Measurements from ENCODE around the gene PBX4.

DNA sequence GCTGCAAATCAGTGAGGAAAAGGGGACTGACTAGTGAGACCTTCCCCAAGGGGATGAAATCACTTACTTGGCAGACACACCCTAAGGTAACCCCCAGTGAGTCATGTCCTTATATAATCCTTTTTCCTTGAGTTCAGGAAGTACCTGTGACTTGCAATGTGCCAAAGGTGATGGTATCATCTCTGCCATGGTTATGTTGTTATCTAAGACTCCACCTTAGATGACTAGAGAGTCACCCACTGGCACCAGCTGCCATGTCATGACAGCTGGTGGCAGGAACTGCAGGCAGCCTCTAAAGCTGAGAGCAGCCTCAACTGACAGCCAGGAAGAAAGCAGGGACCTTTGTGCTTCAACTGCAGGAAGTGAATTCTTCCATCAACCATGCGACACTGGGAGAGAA, 12.5 kb downstream of the PBX4 start:
- TF ChIP-seq POLR2A (IDR thresholded peaks at IDR 0.05) = no peak
- TF ChIP-seq, protein P1, sequence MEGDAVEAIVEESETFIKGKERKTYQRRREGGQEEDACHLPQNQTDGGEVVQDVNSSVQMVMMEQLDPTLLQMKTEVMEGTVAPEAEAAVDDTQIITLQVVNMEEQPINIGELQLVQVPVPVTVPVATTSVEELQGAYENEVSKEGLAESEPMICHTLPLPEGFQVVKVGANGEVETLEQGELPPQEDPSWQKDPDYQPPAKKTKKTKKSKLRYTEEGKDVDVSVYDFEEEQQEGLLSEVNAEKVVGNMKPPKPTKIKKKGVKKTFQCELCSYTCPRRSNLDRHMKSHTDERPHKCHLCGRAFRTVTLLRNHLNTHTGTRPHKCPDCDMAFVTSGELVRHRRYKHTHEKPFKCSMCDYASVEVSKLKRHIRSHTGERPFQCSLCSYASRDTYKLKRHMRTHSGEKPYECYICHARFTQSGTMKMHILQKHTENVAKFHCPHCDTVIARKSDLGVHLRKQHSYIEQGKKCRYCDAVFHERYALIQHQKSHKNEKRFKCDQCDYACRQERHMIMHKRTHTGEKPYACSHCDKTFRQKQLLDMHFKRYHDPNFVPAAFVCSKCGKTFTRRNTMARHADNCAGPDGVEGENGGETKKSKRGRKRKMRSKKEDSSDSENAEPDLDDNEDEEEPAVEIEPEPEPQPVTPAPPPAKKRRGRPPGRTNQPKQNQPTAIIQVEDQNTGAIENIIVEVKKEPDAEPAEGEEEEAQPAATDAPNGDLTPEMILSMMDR (IDR thresholded peaks at IDR 0.05) = no peak

Measured in adrenal gland (tissue), 5 donors.